Colonic mucosa (tissue), 4 donors: ENCODE results near the gene CDC34. TPM values are rescaled to one million over a fixed set of nuclear protein-coding genes. Genes with fewer than 3 reads are reported as not detected.

Experiments
- DNase-seq: peaks from one replicate; pipeline ENCODE4 v3.0.0-alpha.2; 2020
- H3K27ac ChIP-seq: fragments of 200-600 bp; one replicate; pipeline ENCODE4 v1.8.0; 2021
- H3K27me3 ChIP-seq: fragments of 200-600 bp; one replicate; pipeline ENCODE4 v1.8.0; 2021
- H3K36me3 ChIP-seq: fragments of 200-600 bp; one replicate; pipeline ENCODE4 v1.8.0; 2021
- H3K4me1 ChIP-seq: fragments of 200-600 bp; one replicate; pipeline ENCODE4 v1.8.0; 2021; ENCODE audit warnings: mild to moderate bottlenecking
- H3K4me3 ChIP-seq: fragments of 200-600 bp; one replicate; pipeline ENCODE4 v1.8.0; 2021
- H3K9ac ChIP-seq, 2 donors: one replicate each; pipeline ENCODE4 v1.7.0; 2013; ENCODE audit warnings: control low read depth in 2 of 2, low read depth in 2 of 2, low read length in 2 of 2
- H3K9me3 ChIP-seq: fragments of 200-600 bp; one replicate; pipeline ENCODE4 v1.8.0; 2021
- CTCF ChIP-seq: fragments of 200-600 bp; IDR thresholded peaks from one replicate; pipeline ENCODE4 v1.8.0; 2022; ENCODE audit warnings: antibody characterized with exemption, mild to moderate bottlenecking
- intact Hi-C: fragments of 100-400 bp; cut with DNase I; formaldehyde crosslinking; loops from one replicate; pipeline ENCODE4 v1.14.1; 2022
- total RNA-seq, 2 donors: library from RNA; stranded (reverse); fragmentation: NEBNext Ultra II Directional in 1 of 2; extraction: Animal tissue kit (Norgen Biotek cat#: 25700) in 1 of 2; gene quantifications; one replicate each; pipeline ENCODE4 v1.2.1, GENCODE V29; 2021
- donor health status: healthy.
- donor health status: DM: no; HTN: no; CAD: no.
- donor health status: DM: no; HTN: no; CAD: no.

Gene CDC34
- total RNA-seq, 2 donors from 2014 or later = 60.7 to 93.4 TPM

GRCh38 chr19:492091-492531 lies 39.4 kb upstream of the CDC34 start:
- intact Hi-C loops = no loop called here
- Histone ChIP-seq H3K4me3 (no peak overlapping the region), H3K9ac (no peak overlapping the region), H3K27ac (no peak overlapping the region), H3K4me1 (peaks cover 7% of the 10 kb centered on the region), H3K27me3 (peaks cover 10% of the 10 kb centered on the region), H3K36me3 (no peaks in the 10 kb centered on the region), H3K9me3 (no peaks in the 10 kb centered on the region)
- TF ChIP-seq CTCF = no peak
- no peak for DNase-seq

GRCh38 chr19:493391-494170 lies 38.0 kb upstream of the CDC34 start:
- Histone ChIP-seq H3K36me3 (no peaks in the 10 kb centered on the region), H3K27me3 (peaks cover 21% of the 10 kb centered on the region), H3K4me1 (peaks cover 7% of the 10 kb centered on the region), H3K9ac (no peak overlapping the region), H3K27ac (no peak overlapping the region), H3K4me3 (no peak overlapping the region), H3K9me3 (no peaks in the 10 kb centered on the region)
- no peak for TF ChIP-seq CTCF
- intact Hi-C loops = no loop called here
- no peak for DNase-seq

- H3K36me3 ChIP-seq = no peaks in the 10 kb centered on the region
- H3K9me3 ChIP-seq = no peaks in the 10 kb centered on the region
- DNase-seq = no peak
- TF ChIP-seq CTCF = no peak
- intact Hi-C loops = no loop called here
- H3K4me1 ChIP-seq = peaks cover 7% of the 10 kb centered on the region
- no peak overlapping the region for H3K27ac ChIP-seq
- H3K4me3 ChIP-seq = no peak overlapping the region
- peaks cover 28% of the 10 kb centered on the region for H3K27me3 ChIP-seq
- no peak overlapping the region for H3K9ac ChIP-seq
Observed at GRCh38 chr19:494171-495080, 37.1 kb upstream of the CDC34 start.

GRCh38 chr19:495081-495401 lies 36.5 kb upstream of the CDC34 start:
- H3K4me1 ChIP-seq = peaks cover 2% of the 10 kb centered on the region
- no peak overlapping the region for H3K4me3 ChIP-seq
- H3K9me3 ChIP-seq = no peaks in the 10 kb centered on the region
- H3K27ac ChIP-seq = no peak overlapping the region
- TF ChIP-seq CTCF = no peak
- intact Hi-C loops = no loop called here
- H3K36me3 ChIP-seq = no peaks in the 10 kb centered on the region
- no peak overlapping the region for H3K9ac ChIP-seq
- H3K27me3 ChIP-seq = peaks cover 28% of the 10 kb centered on the region
- no peak for DNase-seq

GRCh38 chr19:495402-496111 lies 36.0 kb upstream of the CDC34 start:
- Histone ChIP-seq H3K27me3 (peaks cover 28% of the 10 kb centered on the region), H3K4me1 (no peaks in the 10 kb centered on the region)

More at GRCh38 chr19:495402-496111, 36.0 kb upstream of the CDC34 start:
- Histone ChIP-seq H3K9ac (no peak overlapping the region), H3K9me3 (no peaks in the 10 kb centered on the region), H3K36me3 (no peaks in the 10 kb centered on the region), H3K4me3 (no peak overlapping the region), H3K27ac (no peak overlapping the region)
- TF ChIP-seq CTCF = peak; percentile 77
- no peak for DNase-seq
- intact Hi-C loops = no loop called here
